ENCODE measurements around the gene KCNJ4.

DNA sequence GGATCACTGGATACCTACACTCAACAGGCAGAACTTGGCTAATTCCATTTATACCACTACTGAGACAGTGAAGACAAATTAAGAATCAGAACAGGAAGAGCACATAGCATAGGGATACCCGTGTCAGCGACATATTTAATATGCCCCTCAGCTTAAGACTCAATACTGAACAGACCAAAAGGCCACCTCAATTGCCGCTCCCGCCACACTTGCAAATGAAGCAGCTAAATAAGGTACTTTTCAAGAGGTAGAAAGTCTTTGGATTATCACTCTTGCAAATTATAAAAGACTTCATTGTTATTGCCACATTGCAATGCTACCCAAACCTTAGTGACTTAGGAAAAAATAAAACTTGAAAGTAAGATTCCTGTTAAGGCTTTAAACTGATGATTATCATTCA lies 48.0 kb upstream of the KCNJ4 start:
- TF ChIP-seq CTCF (IDR thresholded peaks at IDR 0.05) (no peak), RCOR1 (IDR thresholded peaks at IDR 0.05; ENCODE audit: low read depth, low read length) (no peak), RNF2 (IDR thresholded peaks at IDR 0.05; ENCODE audit: borderline replicate concordance, low read depth) (no peak), RARB (CRISPR knock-in tag; IDR thresholded peaks at IDR 0.05) (no peak), POLR2A (IDR thresholded peaks at IDR 0.05; ENCODE audit: low read length) (no peak), RFX5 (IDR thresholded peaks at IDR 0.05) (no peak), ZFP36 (IDR thresholded peaks at IDR 0.05; ENCODE audit: borderline replicate concordance, partially characterized antibody) (no peak), JUN (IDR thresholded peaks at IDR 0.05) (no peak), CHD2 (IDR thresholded peaks at IDR 0.05; ENCODE audit: low read length, partially characterized antibody) (no peak)

Data from A549 (cell line).